Cardiac atrium fibroblast (primary cell): ENCODE results near the gene NTRK1. TPM values are rescaled to one million over a fixed set of nuclear protein-coding genes. Genes with fewer than 3 reads are reported as not detected.

ENCODE experiments used
- total RNA-seq: library from RNA; depleted of rRNA; stranded (reverse); fragments of >200 nt; gene quantifications from 2 replicates; pipeline ENCODE4 v1.2.3, GENCODE V29; 2015

NTRK1 gene
- total RNA-seq, result 0.16 TPM in 1 of 2 replicates, not detected in the other

DNA sequence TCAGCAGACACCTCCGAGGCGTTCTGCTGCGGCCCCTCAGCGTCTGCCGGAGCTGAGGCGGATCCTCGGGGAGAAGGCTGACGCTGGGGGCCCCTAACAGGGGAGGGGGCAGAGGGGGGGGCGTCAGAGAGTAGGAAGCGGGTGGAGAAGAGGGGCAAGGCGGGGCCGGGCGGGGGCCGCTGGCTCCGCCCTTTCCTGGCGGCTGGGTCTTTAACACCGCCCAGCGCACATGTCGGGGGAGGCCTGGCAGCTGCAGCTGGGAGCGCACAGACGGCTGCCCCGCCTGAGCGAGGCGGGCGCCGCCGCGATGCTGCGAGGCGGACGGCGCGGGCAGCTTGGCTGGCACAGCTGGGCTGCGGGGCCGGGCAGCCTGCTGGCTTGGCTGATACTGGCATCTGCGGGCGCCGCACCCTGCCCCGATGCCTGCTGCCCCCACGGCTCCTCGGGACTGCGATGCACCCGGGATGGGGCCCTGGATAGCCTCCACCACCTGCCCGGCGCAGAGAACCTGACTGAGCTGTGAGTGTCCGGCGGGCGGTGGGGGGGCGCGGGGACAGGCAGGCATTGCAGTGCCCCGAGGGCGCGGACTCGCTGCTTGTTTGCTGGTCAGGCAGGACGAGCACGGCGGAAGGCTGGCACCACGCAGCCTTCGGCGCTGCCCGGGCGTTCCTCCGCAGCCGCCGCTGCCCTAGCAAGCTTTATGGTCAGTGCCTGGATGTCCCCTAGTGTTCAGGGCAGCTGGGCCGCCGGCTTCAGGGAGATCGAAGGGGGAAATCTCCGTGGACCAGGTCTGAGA is at the start of gene NTRK1:
TSS of gene NTRK1 (plus strand) at position 238 of the 796 bp plus-strand sequence. CDS start at position 308, 70 bp downstream.

DNA sequence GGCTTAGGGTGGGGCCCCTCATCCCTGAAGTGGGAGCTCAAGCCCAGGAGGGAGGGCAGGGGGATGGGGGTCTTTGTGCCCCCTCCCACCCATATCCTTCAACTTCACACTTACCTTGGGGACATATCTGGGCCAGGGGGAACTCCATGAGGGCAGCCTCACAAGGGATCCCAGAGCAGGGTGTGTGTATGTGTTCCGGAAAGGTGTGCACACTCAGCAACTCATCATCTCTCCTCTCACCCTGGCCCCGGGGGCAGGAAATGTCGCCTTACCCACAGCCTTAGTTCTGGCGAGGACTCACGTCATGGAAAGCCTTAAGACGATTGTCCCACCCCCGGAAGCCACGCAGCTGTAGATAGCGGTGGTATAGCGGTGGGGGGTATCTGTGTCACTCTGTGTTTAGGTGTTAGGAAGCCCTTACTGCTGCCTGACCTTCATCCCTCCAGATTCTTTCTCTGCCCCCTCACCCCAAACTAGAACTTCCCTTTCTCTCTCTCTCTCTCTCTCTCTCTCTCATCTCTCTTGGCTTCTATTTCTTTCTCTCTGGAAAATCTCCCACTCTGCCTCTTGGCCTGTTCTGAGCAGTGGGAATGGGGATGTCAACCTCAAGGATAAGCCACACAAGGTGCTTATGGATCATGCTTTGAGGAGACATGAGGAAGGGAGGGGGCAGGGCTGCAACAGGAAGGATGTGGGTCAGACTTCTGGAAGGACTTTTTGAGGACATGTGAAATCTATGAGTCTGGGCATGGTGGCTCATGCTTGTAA is 43.9 kb upstream of the NTRK1 start, which contains the start of gene SH2D2A:
TSS of gene SH2D2A (minus strand) at position 288 of the 768 bp plus-strand sequence. CDS start at position 148, 140 bp downstream.

DNA sequence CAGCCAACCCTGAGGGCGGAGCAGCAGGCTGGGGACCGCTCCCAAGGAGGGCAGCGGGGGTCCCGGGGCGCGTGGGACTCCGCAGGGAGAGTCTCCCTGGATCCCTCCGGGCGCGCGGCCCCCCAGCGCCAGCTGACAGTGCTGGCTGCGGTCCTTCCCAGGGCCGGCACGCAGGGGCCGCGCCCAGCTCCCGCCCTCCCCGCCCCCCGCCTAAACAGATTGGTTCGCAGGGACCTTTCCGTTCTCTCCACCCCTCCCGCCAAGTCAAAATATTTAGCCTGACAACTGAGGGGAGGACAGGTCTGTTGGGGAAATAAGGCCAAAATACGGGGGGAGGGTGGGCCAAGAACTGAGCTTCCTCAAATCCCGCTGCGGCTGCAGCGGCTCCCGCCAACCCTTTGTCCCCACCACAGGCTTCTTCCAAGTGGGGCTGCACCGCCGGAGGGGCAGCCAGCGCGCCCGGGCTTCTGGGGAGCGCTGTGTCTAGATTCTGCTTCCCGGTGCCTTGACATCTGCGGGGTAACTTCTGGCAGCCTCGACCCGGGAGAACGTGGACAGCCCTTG is 1.6 kb upstream of the NTRK1 start, which contains the start of gene INSRR:
TSS of gene INSRR (minus strand) at position 159 of the 564 bp plus-strand sequence. CDS start 496 bp downstream, outside the sequence.

DNA sequence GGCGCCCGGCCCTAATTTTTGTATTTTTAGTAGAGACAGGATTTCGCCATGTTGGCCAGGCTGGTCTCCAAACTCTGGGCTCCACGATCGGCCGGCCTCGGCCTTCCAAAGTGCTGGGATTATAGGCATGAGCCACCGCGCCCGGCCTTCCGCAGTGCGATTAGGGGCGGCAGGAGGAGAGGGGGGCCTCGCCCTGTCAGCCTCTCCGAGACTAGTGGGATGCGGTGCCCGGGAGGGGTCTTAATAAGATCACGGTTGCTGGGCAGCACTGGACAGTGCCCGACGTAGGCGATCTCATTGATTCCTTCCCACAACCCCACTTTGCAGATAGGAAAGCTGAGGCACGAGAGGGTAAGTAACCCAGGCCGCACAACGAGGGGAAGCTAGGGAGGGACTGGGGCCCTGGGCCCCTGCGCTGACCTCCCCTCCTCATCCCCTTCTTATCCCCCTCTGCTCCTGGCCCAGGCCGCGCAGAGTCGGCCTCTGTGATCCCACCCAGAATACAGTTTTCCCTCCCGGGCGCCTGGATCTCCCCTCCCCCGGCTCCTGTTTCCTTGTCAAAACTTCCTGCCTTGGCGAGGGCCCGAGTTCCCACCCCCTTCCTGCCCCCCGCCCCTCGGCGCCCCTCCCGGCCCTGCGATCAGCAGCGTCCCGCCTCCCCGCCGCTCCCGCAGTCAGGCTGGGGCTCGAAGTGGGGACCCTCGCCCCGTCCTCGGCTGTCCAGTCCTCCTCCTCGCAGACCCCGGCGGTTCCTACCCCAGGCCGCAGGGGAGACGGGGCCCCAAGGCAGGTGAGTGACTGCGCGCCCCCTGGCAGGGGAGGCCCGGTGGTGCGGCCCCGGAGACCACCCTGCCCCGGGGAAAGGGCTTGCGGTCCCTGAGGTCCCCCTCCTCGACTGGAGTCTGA is 32.6 kb downstream of the NTRK1 start, which contains the start of gene PEAR1:
TSS of gene PEAR1 (plus strand) at position 671 of the 906 bp plus-strand sequence. CDS start 10,209 bp downstream, outside the sequence.

DNA sequence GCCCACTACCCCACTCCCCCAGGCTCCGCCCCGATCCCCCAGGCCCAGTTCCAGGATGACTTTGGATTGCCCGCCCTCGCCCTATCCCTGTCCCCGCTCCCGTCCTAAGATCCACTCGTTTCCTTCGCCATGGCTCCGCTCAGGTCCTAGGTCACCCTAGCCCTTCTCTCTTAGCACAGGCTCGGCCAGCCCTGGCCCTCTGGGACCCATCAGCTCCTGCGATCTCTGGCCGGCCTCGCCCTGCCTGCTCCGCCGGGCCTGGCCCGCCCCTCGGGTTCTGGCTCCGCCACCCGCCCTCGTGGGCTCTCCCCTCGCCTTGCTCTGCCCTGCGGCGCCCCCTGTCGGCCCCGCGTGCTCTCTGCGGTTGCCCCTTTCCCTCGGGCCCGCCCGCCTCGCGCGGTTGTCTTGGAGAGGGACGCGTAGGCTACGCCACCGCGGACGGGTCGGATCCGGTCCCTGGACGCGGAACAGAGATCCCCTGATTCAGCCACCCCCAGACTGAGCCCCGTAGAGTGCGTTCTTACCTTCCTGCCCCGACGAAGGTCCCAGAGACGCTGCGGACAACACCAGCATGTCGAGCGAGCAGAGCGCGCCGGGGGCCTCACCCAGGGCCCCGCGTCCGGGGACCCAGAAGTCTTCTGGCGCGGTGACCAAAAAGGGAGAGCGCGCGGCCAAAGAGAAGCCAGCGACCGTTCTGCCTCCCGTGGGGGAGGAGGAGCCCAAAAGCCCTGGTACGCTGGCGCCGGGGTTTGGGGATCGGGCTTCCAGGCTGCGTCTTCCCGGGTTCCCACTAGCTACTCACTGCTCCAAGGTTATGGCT is 59.8 kb downstream of the NTRK1 start, which contains the start of gene LRRC71:
TSS of gene LRRC71 (plus strand) at position 400 of the 820 bp plus-strand sequence. CDS start at position 572, 172 bp downstream.

Other genes with a start within 250 kb of the NTRK1 start
- gene HAPLN2, start 241.4 kb upstream of the NTRK1 start, total RNA-seq, result 2.3 TPM in 1 of 2 replicates, not detected in the other
- gene BCAN, start 218.7 kb upstream of the NTRK1 start, total RNA-seq, result not detected in 2 replicates
- gene NES, start 183.5 kb upstream of the NTRK1 start, total RNA-seq, result 27.6 and 30.3 TPM in 2 replicates
- gene CRABP2, start 155.3 kb upstream of the NTRK1 start, total RNA-seq, result 2.1 and 2.5 TPM in 2 replicates
- 6.5 and 11.6 TPM in 2 replicates for gene METTL25B, start 132.4 kb upstream of the NTRK1 start, total RNA-seq
- 13.7 and 18.0 TPM in 2 replicates for gene ISG20L2, start 132.1 kb upstream of the NTRK1 start, total RNA-seq
- gene MRPL24, start 119.8 kb upstream of the NTRK1 start, total RNA-seq, result 61.2 and 66.1 TPM in 2 replicates
- gene HDGF, start 109.2 kb upstream of the NTRK1 start, total RNA-seq, result 134 and 156 TPM in 2 replicates
- gene PRCC, start 93.3 kb upstream of the NTRK1 start, total RNA-seq, result 39.7 and 47.3 TPM in 2 replicates
- 0.18 TPM in 1 of 2 replicates, not detected in the other for gene SH2D2A, start 44.0 kb upstream of the NTRK1 start, total RNA-seq
- not detected in 2 replicates for gene INSRR, start 1.7 kb upstream of the NTRK1 start, total RNA-seq
- gene PEAR1, start 32.9 kb downstream of the NTRK1 start, total RNA-seq, result 16.7 and 19.3 TPM in 2 replicates
- not detected in 2 replicates for gene LRRC71, start 59.8 kb downstream of the NTRK1 start, total RNA-seq
- 17.7 and 21.2 TPM in 2 replicates for gene ARHGEF11, start 184.9 kb downstream of the NTRK1 start, total RNA-seq
- gene ETV3L, start 238.9 kb downstream of the NTRK1 start, total RNA-seq, result not detected in 2 replicates